HEK293 (cell line): ENCODE results near the gene SVIL.
"Not testable (repeated sequence)": the region's sequence is repeated elsewhere in the genome, so short reads cannot be mapped to it uniquely, and the experiment has no call there.

Experiments used
- CTCF ChIP-seq: fragments of 450-650 bp; formaldehyde crosslinking; IDR thresholded peaks from 2 replicates; pipeline ENCODE4 v1.5.1; 2016; ENCODE audit warnings: missing biosample characterization, missing genetic modification characterization
- SETDB1 ChIP-seq: IDR thresholded peaks from one replicate; pipeline ENCODE4 v1.6.1; 2017; ENCODE audit warnings: mild to moderate bottlenecking, low read length, moderate library complexity, mixed read lengths; ENCODE audit not compliant: insufficient read length
- YY1 ChIP-seq: fragments of 450-650 bp; formaldehyde crosslinking; IDR thresholded peaks from 2 replicates; pipeline ENCODE4 v1.5.1; 2018; ENCODE audit warnings: missing biosample characterization, missing genetic modification characterization
- ZNF148 ChIP-seq: fragments of 450-650 bp; formaldehyde crosslinking; IDR thresholded peaks from 2 replicates; pipeline ENCODE4 v1.5.0; 2017; ENCODE audit warnings: missing biosample characterization, missing genetic modification characterization, borderline replicate concordance
- ZNF211 ChIP-seq: fragments of 450-650 bp; formaldehyde crosslinking; IDR thresholded peaks from 2 replicates; pipeline ENCODE4 v1.5.1; 2016; ENCODE audit warnings: low read depth, missing biosample characterization, missing genetic modification characterization
- ZNF274 ChIP-seq, 2 experiments: fragments of 200-500 bp in 1 of 2; fragments of 450-650 bp in 1 of 2; sonication (Bioruptor generic) in 1 of 2; formaldehyde crosslinking in 1 of 2; IDR thresholded peaks; 2 replicates each; pipeline versions ENCODE4 v1.5.1 to v1.6.1; 2014 to 2016; ENCODE audit warnings: borderline replicate concordance in 1 of 2, inconsistent platforms in 1 of 2, low read length in 1 of 2, missing biosample characterization in 1 of 2, missing genetic modification characterization in 1 of 2

- not testable (repeated sequence) for TF ChIP-seq CTCF (tag by site-specific recombination); YY1; ZNF211 (tag by site-specific recombination); ZNF148 (tag by site-specific recombination); ZNF274 (IDR thresholded peaks at IDR 0.05; ENCODE audit: low read length); ZNF274 (tag by site-specific recombination; IDR thresholded peaks at IDR 0.05; ENCODE audit: borderline replicate concordance); SETDB1
These were observed 64.5 kb downstream of the SVIL start for GRCh38 chr10:29570248-29570647.
